NCI-H510A (cell line): Measurements from ENCODE around the gene OBSCN.

Experiments used
- DNase-seq: peaks from one replicate; lab custom pipeline; 2025; lab: John Stamatoyannopoulos, UW

Gene OBSCN

DNA sequence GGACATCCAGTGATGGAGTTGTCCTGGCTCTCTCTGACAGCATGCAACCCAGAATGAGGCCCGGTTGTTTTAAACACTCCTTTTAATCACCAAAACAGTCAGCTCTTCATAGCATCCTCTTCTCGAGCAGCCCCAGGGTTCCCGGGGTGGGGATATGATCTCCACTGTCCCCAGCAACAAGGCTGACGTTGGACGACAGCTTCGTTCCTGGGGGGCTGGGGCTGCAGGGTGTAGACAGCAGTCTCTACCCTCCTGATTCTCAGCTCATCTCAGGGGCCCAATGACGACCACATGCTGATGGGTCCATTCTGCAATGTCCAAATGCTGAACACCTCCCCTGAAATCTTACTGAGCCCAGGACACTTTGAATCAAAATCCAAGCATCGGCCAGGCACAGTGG lies 171.8 kb downstream of the OBSCN start:
- no peak for DNase-seq

DNA sequence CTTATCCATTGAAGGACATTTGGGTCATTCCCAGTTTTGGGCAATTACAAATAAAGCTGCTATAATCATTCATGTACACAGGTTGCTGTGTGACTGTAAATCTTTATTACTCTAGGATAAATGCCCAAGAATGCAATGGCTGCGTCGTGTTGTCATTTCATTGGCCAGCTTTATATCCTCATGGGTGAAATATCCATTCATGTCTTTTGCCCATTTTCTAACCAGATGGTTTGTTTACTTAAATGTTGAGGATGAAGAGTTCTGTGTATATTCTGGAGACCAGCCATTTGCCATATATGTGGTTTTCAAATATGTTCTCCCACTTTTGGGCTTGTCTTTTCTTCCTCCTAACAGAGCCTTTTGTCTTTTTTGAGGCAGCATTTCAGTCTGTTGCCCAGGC lies 173.5 kb downstream of the OBSCN start:
- no peak for DNase-seq

DNA sequence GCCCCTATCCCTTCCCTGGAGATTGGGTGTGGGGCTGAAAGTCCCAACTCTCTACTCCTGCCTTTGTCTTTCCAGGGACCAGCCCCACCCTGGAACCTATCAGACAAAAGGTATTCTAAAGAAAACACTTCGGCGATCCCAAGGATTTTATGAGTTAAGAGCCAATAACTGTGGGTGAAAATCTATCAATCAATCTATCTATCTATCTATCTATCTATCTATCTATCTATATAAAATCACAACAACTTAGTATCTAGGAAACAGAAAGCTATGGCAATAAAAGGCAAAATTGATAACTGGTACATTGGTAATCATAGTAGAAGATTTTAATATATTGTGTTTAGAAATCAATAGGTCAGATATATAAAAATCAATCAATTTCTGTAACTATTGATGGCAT lies 175.9 kb downstream of the OBSCN start:
- DNase-seq = no peak

DNA sequence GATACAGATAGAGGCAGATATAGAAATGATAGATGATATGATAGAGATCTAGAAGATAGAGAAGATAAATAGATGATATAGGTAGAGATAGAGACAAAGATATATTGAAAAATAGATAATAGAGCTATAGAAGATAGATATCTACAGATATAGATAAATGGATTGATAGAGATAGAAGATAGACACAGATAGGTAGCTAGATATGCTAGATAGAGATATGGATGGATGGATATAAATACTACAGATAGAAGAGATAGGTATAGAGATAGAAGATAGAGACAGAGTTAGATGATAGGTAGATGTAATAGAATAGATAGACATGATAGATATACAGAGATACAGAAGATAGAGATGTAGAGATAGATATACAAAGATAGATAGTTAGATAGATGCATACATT lies 177.4 kb downstream of the OBSCN start:
- DNase-seq = no peak

DNA sequence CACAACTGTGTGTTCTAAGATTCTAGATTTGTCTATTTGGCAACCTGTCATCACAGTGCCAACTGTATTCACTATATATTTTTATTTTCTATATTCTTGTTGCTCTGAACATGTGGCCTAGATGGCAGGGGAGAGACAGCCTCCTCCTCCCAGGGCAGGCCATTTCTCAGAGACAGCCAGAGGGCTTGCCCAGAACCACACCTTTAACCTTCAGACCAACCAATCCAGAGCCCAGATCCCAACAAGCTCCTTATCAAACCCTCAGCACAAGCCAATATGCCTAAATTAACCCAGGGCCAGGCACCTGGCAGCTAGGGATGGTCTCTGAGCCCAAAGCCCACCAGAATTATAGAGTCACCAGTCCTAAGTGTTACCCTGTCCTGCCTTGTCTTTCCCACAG lies 179.5 kb downstream of the OBSCN start:
- no peak for DNase-seq

DNA sequence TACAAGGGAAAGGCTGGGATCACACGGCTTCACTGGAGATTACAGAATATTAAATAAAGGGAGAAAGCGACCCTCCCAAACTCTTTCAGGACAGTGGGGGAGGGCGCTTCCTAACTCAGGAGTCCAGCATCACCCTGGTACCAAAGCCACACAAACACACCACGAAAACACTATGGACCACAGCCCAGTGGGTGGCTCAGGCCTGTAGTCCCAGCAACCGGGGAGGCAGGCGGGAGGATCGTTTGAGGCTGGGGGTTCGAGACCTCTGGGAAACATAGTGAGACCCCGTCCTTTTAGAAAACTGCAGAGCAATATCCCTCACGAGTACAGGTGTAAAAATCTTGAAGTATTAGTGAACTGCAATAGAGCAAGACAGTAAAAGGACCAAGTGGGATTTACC lies 182.8 kb downstream of the OBSCN start:
- no peak for DNase-seq

DNA sequence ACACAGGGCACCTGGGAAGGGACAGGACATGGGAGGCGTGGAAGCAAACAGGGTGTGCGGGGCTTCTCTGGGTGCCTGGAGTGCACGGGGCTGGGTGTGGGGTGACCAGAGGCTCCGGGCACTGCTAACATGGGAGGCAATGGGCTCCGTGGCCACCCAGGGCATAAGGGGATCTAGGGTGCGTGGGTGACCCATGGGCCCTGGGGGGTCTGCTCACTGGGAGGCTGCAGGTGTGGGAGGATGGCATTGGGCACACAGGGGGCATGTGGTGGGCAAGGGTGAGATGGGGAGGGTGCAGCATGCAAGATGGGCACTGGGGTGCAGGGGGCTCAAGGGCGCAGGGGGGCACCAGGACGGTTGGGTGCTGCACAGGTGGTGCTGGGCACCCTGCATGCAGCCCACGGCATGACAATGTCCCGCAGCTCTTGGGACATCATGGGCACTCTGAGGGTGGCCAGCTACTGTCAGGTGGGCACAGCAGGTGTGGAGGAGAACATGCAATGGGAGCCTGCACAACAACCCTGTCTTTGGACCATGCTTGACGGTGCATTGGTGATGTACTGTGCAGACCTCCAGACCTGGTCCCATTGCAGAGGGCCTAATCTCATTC lies 183.7 kb downstream of the OBSCN start:
- no peak for DNase-seq

DNA sequence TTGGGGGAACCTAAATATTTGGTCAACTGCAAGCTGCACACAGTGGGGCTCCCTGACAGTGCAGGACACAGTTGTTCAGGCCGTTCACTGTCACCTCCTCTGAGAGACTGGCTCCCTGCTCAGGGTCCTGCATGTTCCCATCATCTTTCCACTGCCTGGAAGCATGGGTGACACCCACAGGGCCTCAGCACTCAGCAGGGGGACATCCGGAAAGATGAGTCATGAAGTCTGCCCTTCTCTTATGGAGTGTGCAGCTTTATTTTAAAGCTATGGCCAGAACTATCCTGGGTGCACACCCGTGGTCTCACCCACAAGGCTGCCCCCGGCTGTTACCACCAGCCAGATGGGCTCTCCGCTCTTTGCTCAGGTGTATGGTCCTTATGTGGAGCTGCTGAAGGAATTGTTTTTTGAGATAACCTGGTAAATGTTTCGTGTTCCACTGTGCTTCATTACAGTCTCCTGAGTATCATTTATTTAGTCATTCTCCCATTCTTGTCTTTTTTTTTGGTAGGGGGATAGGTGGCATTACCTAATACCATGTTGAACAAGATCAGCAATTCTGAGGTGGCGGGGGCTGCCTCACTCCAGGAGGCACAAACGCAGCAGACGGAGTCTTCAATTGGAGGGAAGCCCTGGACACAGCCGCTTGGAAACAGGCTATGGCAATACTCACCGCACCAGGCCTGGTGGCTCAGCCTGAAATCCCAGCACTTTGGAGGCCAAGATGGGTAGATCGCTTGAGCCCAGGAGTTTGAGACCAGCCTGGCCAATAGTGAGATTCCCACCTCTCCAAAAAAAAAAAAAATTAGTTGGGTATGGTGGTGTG lies 184.5 kb downstream of the OBSCN start:
- no peak for DNase-seq

DNA sequence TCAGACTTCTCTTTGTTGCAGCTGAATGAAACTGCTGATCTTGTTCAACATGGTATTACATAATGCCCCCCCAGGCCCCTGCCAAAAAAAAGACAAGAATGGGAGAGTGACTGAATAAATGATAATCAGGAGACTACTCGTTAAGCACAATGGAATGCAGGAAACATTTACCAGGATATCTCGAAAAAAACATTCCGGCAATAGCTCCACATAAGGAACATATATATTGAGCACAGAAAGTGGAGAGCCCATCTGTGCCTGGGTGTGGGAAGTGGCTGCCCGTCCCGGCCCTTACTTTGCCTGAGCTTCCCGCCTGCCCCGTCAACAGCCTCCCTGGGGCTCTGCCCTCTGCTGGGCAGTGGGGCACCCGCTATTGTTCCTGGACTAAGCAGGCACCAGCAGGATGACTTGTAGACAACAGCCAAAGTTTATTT lies 185.4 kb downstream of the OBSCN start:
- DNase-seq = no peak

DNA sequence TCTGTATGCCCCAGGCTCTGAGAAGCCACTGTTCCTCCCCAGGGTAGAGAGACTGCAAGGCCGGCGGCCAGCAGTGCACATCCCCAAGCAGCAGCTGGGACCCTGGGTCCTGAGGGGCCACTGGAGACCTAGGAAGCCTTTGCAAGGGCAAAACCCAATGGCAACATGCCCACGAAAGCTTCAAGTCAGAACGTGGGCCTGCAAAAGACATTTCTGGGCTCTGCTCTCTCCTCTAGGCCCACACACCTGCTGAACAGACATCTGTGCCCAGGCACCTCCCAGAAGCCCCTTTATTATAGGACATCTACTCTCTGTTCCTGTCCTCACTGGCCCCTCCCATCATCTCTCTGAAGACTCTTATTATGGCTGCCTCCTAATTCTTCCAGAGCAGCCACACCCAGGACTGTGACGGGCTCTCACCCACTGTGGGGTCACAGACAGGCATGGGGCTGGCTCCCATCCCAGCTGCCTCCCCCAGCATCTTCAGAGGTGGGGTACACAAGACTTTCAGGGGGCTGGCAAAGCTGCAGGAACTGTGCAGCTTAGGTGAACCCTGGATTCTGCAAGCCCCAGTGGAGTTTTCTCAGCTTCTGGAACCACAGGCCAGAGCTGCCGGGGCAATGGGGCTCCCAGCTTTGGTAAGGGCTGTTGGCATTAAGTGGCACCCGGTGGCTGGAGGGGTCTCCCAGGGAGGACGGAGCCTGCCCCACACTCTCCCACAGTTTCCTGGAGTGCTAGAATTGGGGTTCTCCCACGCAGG lies 186.1 kb downstream of the OBSCN start:
- no peak for DNase-seq

DNA sequence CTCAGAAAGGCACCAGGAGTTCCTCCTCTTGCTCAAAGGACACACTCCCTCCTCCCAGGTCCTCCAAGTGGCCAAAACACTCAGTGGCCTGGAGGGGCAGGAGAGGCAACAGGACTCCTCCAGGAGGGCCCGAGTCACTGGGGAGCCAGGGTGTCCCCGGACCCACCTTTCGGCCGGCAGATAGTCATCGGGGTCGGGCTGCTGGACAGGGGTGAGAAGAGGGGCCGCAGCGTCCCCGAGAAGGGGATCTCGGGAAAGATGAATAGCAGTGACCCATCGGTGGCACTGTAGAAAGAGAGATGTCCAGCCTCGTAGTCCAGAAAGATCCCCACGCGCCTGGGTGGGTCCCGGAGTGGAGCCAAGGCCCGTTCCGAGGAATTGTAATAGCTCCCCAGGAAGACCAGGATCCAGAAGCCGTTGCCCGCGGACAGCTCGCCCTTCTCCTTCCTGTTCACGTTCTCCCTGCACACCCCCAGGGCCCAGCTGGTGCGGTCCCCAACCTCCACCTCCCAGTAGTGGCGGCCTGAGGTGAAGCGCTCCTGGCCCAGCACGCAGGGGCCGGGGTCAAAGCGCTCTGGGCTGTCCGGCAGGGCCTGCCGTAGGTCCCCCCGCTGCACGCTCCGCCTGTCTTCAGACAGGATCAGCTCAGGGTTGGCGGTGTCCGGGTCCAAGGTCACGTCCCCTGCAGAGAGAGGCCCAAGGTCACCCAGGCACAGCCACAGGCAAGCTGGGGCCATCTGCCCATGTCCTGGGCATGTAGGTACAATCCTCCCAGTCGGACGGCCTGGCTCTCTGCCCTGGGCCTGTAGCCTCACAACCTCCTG lies 186.9 kb downstream of the OBSCN start:
- DNase-seq = no peak

DNA sequence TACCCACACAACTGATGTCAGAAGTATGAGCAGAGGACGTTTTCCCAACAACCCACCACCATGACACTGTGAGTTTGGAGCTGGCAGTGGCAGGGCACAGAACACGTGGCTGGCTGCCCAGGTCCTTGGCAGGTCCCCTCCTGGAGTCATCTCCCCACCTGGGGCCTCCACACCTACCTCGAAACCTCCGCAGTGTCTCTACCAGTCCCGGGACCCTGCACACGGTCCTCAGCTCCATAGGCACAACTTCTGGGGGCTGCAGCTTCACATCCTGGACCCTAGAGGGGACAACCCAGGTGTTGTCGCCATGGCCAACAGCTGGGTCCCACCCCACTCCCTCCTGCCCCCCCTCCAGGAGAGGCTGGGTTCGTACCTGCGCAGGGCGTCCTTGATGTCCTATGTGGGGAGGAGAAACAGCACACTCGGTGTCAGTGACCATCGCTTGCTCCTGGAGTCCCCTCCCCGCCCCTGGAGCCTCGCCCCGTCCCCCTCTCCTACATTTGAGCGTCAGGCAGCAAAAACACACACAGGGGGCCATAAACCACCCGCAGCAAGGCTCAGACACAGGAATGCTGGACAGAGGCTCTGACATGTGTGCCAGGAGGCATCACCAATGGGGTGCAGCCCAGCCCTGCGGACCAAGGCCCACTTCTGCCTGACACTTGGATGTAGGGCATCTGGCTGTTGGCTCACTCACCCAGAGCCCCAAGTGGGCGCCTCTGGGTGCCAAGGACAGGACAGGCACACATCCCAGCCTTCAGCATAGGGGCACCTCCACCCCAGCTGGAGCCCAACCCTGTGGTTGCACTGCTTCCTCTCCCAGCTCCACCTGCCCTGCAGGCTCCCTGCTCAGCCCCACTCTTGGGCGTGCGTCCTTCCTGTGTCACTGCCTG lies 189.2 kb downstream of the OBSCN start:
- no peak for DNase-seq

DNA sequence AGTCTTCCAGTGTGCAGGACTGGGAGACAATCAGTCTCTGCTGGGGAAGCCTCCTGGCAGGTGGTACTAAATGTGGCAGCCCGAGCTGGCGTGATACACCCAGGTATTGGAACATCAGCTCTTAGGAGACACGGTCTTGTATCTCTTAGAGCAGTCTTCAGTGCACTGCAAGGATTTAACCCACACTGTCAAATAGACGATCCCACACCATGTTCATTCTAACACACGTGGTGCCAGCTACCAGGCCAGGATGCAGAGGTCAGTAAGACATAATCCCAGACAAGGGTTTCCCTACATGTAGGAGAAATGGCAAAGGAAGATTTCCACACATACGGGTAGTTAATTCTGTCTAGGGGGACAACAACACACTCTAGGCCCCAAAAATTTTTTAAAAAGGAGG lies 190.1 kb downstream of the OBSCN start:
- no peak for DNase-seq

DNA sequence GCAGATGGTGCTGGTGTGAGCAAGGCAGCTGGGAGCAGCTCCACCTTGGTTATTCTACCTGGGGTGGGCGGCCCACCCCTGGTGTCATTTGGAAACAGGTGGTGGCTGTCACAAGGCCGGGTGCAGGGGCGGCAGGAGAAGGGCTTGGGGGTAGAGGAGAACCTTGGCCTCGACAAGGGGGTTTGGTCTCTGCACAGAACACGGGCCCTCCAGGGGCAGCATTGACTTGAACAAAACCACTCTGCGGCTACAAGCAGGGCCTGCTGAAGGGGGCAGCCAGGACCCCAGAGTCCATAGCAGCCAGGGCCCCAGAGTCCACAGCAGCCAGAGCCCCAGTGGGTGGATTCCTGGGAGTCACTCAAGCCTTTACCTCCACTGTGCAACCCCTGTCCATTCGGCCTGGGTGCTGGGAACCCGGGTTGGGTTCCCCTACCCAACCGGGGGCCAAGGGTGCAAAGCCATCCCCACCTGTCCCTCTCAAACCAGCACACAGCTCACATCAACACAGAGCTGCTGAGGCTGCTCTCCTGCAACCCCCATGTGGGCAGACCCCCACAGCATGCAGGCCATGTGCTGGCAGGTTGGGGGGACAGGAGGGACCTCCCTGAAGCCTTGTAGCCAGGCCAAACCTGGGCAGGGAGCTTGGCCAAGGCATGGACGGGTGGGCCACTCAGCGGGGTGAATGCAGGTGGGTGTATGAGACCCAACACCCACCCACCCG lies 191.1 kb downstream of the OBSCN start:
- no peak for DNase-seq

DNA sequence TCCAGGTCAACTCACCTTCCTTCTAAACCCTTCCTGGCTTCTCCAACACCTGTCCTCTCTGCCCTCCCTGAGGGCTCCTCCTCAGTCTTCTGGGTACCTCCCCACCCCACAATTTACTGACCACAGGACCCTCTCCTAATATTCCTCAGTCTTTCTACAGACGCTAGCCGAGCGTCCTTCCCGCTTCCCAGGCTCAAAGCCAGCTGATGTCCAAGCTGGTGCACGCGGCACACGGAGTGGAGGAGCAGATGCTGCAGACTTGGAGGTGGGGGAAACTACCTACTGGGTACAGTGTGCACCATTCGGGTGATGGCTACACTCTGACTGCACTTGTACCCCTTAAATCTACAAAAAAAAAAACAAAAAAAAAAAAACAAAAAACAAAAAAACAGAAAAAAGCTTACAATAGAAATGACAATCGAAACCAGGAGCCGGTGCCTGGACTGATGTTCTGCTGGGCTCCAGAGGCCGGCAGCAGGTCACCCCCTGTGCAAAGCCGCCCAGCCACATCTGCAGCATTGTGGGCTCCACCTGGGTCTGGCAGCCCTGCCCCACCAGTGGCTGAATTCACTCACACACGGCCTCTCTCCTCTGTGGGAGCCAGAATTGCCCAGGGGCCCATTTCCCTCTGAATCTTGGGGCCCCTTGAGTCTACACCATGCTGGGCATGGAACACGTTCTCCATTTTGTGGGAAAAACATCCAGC lies 191.8 kb downstream of the OBSCN start:
- no peak for DNase-seq

DNA sequence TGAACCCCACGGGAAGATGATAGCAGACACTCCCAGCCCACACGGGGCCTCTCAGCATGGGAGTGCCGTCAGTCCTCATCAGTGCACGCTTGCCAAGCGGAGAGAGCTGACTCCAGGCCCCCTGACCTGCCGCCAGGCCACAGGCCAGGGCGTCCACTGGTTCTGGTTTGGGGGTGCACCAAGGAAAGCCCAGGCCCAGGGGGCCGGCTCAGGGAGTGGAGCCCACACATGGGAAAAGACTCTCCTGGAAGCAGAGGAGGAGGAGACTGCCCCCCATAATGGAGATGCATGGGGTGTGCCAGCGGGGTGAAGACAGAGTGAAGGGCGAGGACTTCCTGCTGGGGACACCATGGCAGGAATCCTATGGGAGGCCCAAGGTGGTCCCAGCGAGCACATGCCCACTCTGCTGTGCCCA lies 192.4 kb downstream of the OBSCN start:
- no peak for DNase-seq

DNA sequence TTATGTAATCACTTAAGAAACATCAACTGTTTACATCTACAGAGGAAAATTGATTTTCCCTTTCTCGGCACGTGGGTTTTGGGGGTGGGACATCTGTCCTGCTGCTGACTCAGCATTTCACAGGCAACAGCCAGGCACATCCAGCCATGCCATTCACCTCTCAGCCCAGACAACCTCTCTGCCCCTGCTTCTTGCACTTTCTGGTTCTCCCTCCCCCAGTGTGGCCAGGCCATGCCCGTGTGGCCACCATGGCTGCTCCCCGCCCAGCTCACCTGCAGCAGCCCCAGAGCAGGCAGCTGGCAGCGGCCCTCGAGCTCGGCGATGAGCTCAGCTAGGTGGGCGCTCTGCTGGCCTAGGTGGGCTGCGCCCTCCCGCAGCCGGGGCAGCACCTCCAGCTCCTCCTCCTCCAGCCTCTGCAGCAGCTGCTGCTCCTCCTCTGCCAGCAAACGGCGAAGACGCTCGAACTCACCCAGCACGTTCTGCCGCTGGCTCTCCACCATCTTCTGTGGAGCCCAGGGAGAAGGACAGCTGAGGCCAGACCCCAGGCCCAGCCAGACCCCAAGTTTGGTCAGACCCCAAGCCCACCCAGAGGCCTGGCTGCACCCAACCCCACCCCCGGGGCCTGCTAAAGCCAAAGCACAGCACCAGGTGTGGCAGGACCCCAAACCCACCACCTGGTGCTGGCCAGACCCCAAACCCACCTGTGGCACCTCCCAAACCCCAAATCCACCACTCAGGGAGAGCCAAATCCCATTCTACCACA lies 193.0 kb downstream of the OBSCN start:
- no peak for DNase-seq

DNA sequence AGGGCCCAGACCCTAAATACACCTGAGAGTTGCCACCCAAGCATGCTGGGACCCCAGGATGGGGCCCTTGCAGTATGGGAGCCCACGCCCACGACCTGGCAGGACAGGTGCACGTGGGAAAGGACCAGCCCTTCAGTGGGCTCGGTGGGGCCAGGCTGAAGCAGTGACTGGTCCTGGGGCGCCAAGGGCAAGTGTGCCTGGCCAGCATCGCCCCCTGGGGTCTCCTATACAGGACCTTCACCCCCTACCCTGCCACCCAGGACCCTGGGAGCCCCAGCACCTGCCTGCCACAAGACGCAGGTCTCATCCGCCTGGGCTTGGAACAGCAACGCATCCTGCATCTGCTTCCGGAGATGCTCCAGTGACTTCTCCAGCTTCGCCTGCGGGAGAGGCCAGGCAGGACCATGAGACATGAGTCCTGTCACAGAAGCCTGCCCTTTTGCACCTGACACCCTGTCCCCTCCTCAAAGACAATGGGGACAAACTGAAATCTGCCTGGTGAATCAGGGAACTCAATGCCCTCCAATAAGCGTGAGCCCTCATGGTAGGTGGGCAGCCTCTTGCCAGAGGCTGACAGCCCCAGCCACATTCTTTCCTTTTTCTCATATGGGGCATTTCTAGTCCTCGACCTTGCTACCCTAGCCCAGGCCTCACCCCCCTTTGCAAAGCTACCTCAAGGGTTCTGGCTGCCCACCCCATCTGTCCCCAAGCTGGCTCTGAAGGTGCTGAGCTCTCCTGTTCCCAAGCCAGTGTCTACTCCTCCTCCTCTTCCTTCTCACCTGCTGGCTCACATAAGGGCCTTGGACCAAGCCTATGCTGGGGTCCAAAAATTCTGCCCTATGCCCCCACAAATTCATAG lies 194.2 kb downstream of the OBSCN start:
- DNase-seq = no peak
